Naive thymus-derived CD8-positive, alpha-beta T cell (primary cell): ENCODE measurements around the gene DUSP14. TPM values are rescaled to one million over a fixed set of nuclear protein-coding genes. Genes with fewer than 3 reads are reported as not detected.
"Not testable (repeated sequence)": the region's sequence is repeated elsewhere in the genome, so short reads cannot be mapped to it uniquely, and the experiment has no call there.

Experiments
- ATAC-seq, 2 donors: fragments of 150-1000 bp; cut with Tn5 transposase in 1 of 2; sonication (Bioruptor Pico), chemical (Tn5 transposase) in 1 of 2; 1 replicate in 1 of 2; 2 replicates in 1 of 2; pipeline ENCODE4 v1.10.0; 2021; ENCODE audit warnings: mild to moderate bottlenecking in 2 of 2, moderate library complexity in 2 of 2
- POLR2A ChIA-PET: fragments of 350-600 bp; sonication (Branson Sonifier 250); formaldehyde crosslinking; loops from one replicate; lab custom pipeline; 2021; ENCODE audit warnings: antibody characterized with exemption; lab: Charles Lee
- DNase-seq, 10 donors: peaks; one replicate each; pipeline versions ENCODE4 v3.0.0 to v3.0.0-alpha.2; 2020 to 2022
- H3K27ac Mint-ChIP-seq, 10 donors: one replicate each; pipeline ENCODE4 v1.8.0; 2020 to 2022; ENCODE audit warnings: mild to moderate bottlenecking in 10 of 10, mixed read lengths in 10 of 10, moderate library complexity in 4 of 10, inconsistent platforms in 1 of 10
- H3K27me3 Mint-ChIP-seq, 5 donors: one replicate each; pipeline ENCODE4 v1.8.0; 2021 to 2022; ENCODE audit warnings: mixed read lengths in 5 of 5
- H3K36me3 Mint-ChIP-seq, 3 donors: one replicate each; pipeline ENCODE4 v1.8.0; 2020 to 2022; ENCODE audit warnings: mixed read lengths in 3 of 3, mild to moderate bottlenecking in 2 of 3, inconsistent platforms in 1 of 3
- H3K4me1 Mint-ChIP-seq, 4 donors: one replicate each; pipeline ENCODE4 v1.8.0; 2021 to 2022; ENCODE audit warnings: mixed read lengths in 4 of 4
- H3K4me3 Mint-ChIP-seq, 10 donors: one replicate each; pipeline ENCODE4 v1.8.0; 2020 to 2022; ENCODE audit warnings: mild to moderate bottlenecking in 10 of 10, mixed read lengths in 10 of 10, moderate library complexity in 6 of 10, inconsistent platforms in 1 of 10
- H3K9me3 Mint-ChIP-seq, 9 donors: one replicate each; pipeline ENCODE4 v1.8.0; 2020 to 2022; ENCODE audit warnings: mixed read lengths in 9 of 9, mild to moderate bottlenecking in 3 of 9, inconsistent platforms in 1 of 9, moderate library complexity in 1 of 9
- polyA plus RNA-seq, 3 donors: library from polyadenylated mRNA; unstranded; fragments of 300-500 nt; fragmentation: Illumina TruSeq; gene quantifications; one replicate each; pipeline ENCODE4 v1.2.3, GENCODE V29; 2021
- total RNA-seq, 8 experiments: library from RNA in 2 of 8; stranded (reverse) in 2 of 8; gene quantifications; one replicate each; pipeline ENCODE4 v1.2.3 and lab custom pipeline; 2021 to 2026

Gene DUSP14
- total and polyA plus RNA-seq, 5 experiments from 2014 or later: 6.8 to 17.4 (median 13.8) TPM

DNA sequence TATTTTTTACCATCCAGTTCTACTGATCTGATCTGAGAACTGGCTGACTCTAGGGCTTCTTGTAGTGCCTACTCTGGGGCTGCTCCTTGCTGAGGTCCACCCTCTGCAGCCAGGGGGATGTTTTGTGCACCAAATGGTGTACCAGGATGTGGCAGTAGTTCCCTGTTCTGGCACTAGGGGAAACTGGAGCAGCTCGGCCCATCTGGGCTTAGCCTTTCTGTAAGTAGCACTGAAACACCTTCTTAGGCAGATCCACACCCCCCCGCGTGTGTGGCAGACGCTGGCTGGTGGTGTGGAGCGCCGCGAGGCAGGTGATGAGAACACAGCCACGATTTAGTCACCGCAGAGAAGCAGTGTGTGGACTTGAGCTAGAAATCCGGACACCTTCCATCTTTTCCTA, 17.0 kb downstream of the DUSP14 start:
- peaks cover 0 to 7% (median 0%) of the 10 kb centered on the region in 3 donors for H3K36me3 Mint-ChIP-seq
- H3K9me3 Mint-ChIP-seq: no peaks in the 10 kb centered on the region
- H3K27me3 Mint-ChIP-seq: no peaks in the 10 kb centered on the region
- DNase-seq (no peak), ATAC-seq (peak; percentile 60 to 70)
- POLR2A ChIA-PET: no interaction called here
- peak overlapping the region in 5 of 10 donors; percentile 16 to 74 (median 57) for H3K27ac Mint-ChIP-seq
- peaks cover 10 to 41% (median 15%) of the 10 kb centered on the region in 4 donors for H3K4me1 Mint-ChIP-seq
- H3K4me3 Mint-ChIP-seq: no peak overlapping the region

DNA sequence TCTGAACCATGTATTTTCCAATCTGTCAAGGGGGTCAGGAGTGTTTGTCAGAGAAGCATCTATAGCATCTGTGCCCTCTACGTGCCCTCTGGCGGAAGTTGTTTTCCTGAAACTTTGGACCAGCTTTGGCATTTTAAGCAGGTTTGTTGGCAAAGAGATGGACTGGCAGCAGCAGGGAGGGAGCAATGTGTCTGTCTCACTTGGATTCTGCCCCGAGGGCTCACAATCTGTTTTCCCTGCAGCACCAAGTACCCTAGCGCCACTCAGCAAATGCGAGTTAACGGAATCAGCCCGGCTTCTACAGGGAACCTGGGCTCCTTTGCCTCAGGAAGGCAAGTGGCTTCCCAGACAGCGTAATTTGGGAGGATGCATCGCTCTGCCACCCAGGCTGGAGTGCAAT, 17.4 kb downstream of the DUSP14 start:
- DNase-seq (no peak), ATAC-seq (no peak)
- Mint-ChIP-seq H3K4me1 (peaks cover 10 to 41% (median 15%) of the 10 kb centered on the region in 4 donors), H3K36me3 (peaks cover 0 to 10% (median 0%) of the 10 kb centered on the region in 3 donors), H3K4me3 (no peak overlapping the region), H3K27me3 (no peaks in the 10 kb centered on the region), H3K9me3 (no peaks in the 10 kb centered on the region), H3K27ac (peak overlapping the region in 4 of 10 donors; percentile 7 to 57 (median 36))
- POLR2A ChIA-PET: no interaction called here

DNA sequence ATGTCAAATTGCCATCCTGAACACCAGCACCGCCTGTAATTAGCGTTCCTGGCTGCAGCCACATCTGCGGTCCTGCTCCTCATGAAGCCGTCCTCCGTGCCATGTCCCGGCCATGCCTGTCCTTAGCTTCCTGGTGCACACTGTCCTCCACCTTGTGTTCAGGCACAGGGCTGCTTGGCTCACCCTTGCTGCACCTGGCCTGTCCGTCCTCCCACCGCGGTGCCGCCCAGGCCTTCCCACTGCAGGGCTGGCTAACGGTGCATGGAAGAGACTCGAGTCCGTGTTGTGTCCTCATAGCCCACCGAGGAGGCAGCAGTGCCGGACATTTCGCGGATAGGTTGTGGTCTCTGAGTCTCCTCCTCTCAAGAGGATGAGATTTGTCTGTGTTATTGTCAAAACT, 20.4 kb downstream of the DUSP14 start:
- no peaks in the 10 kb centered on the region for H3K9me3 Mint-ChIP-seq

DNA sequence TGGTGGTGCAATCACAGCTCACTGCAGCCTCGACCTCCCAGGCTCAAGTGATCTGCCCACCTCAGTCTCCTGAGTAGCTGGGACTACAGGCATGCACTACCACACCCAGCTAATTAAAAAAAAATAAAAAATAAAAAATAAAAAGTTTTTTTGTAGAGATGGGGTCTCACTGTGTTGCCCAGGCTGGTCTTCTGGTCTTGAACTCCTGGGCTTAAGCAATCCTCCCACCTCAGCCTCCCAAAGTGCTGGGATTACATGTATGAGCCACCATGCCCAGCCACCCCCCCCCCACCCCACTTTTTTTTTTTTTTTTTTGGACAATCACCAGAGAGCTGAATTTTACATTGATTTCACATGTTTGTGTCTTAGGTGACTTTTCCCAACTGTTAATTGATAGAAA, 22.0 kb downstream of the DUSP14 start:
- H3K36me3 Mint-ChIP-seq: peaks cover 0 to 49% (median 0%) of the 10 kb centered on the region in 3 donors
- H3K4me3 Mint-ChIP-seq, H3K27me3 Mint-ChIP-seq, H3K9me3 Mint-ChIP-seq, DNase-seq, ATAC-seq, H3K27ac Mint-ChIP-seq: not testable (repeated sequence)
- POLR2A ChIA-PET: interaction anchor here (0.6 kb wide), 1 partner anchor 30 kb away, joined by 3 read pairs; no protein-coding TSS in a partner anchor
- peaks cover 9 to 20% (median 13%) of the 10 kb centered on the region in 4 donors for H3K4me1 Mint-ChIP-seq

More for the DNA sequence above, 20.4 kb downstream of the DUSP14 start:
- peaks cover 10 to 29% (median 15%) of the 10 kb centered on the region in 4 donors for H3K4me1 Mint-ChIP-seq
- peaks cover 0 to 34% (median 0%) of the 10 kb centered on the region in 3 donors for H3K36me3 Mint-ChIP-seq
- POLR2A ChIA-PET: no interaction called here
- H3K27me3 Mint-ChIP-seq: no peaks in the 10 kb centered on the region
- H3K27ac Mint-ChIP-seq: peak overlapping the region in 5 of 10 donors; percentile 29 to 90 (median 81)
- no peak overlapping the region for H3K4me3 Mint-ChIP-seq
- DNase-seq: no peak
- ATAC-seq: no peak

- H3K36me3 Mint-ChIP-seq: peaks cover 0 to 58% (median under 1%) of the 10 kb centered on the region in 3 donors
- H3K27ac Mint-ChIP-seq: peak overlapping the region in 4 of 10 donors; percentile 2 to 79 (median 54)
- H3K27me3 Mint-ChIP-seq: no peaks in the 10 kb centered on the region
- no peaks in the 10 kb centered on the region for H3K9me3 Mint-ChIP-seq
- peaks cover 8 to 17% (median 13%) of the 10 kb centered on the region in 4 donors for H3K4me1 Mint-ChIP-seq
- no peak for ATAC-seq
- POLR2A ChIA-PET: no interaction called here
- no peak overlapping the region for H3K4me3 Mint-ChIP-seq
- DNase-seq: no peak
Measured at GRCh38 chr17:37512442-37513068, 22.9 kb downstream of the DUSP14 start.

DNA sequence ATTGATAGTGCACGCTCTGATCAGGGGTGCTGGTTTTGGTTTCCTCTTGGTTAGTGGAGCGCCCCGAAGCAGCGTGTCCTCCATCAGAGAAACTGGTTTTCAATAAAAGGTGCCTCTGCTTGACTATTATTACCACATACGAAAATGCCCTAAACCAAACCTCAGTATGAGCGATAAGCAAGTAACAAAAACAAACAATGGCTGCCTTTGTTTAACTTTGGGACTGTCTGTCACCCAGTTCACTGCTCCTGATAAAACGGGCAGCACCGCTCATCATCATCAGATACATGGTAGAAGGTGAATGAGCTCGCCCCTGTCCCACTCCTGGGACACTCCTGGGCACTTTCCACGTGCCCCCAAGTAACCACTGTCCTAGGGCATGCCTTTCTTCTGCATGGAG, 24.0 kb downstream of the DUSP14 start:
- Mint-ChIP-seq H3K27ac (peak overlapping the region in 2 of 10 donors; percentile 30 to 80), H3K9me3 (no peaks in the 10 kb centered on the region), H3K4me1 (peaks cover 8 to 17% (median 13%) of the 10 kb centered on the region in 4 donors), H3K27me3 (no peaks in the 10 kb centered on the region), H3K36me3 (peaks cover 0 to 69% (median 6%) of the 10 kb centered on the region in 3 donors), H3K4me3 (no peak overlapping the region)
- no peak for ATAC-seq
- no peak for DNase-seq
- POLR2A ChIA-PET: no interaction called here

GRCh38 chr17:37516127-37516571, 26.5 kb downstream of the DUSP14 start:
- H3K9me3 Mint-ChIP-seq: no peaks in the 10 kb centered on the region
- peaks cover 5 to 14% (median 6%) of the 10 kb centered on the region in 4 donors for H3K4me1 Mint-ChIP-seq
- no peak for DNase-seq
- H3K4me3 Mint-ChIP-seq: no peak overlapping the region
- ATAC-seq: no peak
- peak overlapping the region in 2 of 10 donors; percentile 41 to 43 for H3K27ac Mint-ChIP-seq
- no peaks in the 10 kb centered on the region for H3K27me3 Mint-ChIP-seq
- POLR2A ChIA-PET: interaction anchor here (1.4 kb wide), 1 partner anchor 27 kb away, joined by 3 read pairs; the partner anchor contains the start of gene DUSP14
- peaks cover 0 to 89% (median 11%) of the 10 kb centered on the region in 3 donors for H3K36me3 Mint-ChIP-seq

GRCh38 chr17:37517881-37518280, 28.2 kb downstream of the DUSP14 start:
- Mint-ChIP-seq H3K4me1 (peaks cover 8 to 14% (median 10%) of the 10 kb centered on the region in 4 donors), H3K27me3 (no peaks in the 10 kb centered on the region), H3K27ac (peak overlapping the region in 4 of 10 donors; percentile 31 to 73 (median 36)), H3K36me3 (peaks cover 0 to 89% (median 11%) of the 10 kb centered on the region in 3 donors), H3K9me3 (no peaks in the 10 kb centered on the region), H3K4me3 (no peak overlapping the region)
- DNase-seq (no peak), ATAC-seq (no peak)
- POLR2A ChIA-PET: interaction anchor here (0.7 kb wide), 1 partner anchor 28 kb away, joined by 3 read pairs; no protein-coding TSS in a partner anchor

DNA sequence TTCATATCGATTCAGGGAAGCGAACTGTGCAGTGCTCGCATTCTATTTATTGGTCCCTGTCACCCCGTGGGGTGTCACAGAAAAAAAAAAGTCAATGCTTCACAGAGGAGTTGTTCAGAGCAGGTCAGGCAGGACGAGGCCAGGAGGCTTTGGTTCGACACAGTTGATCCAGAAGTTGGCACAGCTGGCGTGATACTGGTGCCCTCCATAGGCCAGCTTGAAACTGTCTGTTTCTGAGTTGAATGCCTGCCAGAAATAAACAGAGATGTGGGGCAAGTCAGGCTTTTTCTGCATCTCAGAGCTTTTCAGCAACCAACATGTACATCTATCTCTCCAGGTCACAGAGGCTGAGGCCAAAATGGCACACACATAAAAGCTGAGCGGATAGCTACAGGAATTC, 29.1 kb downstream of the DUSP14 start:
- Mint-ChIP-seq H3K4me1 (peaks cover 14 to 20% (median 16%) of the 10 kb centered on the region in 4 donors), H3K27me3 (no peaks in the 10 kb centered on the region), H3K36me3 (peaks cover 0 to 89% (median 11%) of the 10 kb centered on the region in 3 donors), H3K9me3 (no peaks in the 10 kb centered on the region), H3K4me3 (peak overlapping the region in 1 of 10 donors; percentile 4), H3K27ac (peak overlapping the region in 5 of 10 donors; percentile 12 to 45 (median 36))
- DNase-seq: no peak
- ATAC-seq: no peak
- POLR2A ChIA-PET: interaction anchor here (0.6 to 0.7 kb wide), 2 partner anchors 14 to 27 kb away, joined by 3 read pairs; no protein-coding TSS in a partner anchor

DNA sequence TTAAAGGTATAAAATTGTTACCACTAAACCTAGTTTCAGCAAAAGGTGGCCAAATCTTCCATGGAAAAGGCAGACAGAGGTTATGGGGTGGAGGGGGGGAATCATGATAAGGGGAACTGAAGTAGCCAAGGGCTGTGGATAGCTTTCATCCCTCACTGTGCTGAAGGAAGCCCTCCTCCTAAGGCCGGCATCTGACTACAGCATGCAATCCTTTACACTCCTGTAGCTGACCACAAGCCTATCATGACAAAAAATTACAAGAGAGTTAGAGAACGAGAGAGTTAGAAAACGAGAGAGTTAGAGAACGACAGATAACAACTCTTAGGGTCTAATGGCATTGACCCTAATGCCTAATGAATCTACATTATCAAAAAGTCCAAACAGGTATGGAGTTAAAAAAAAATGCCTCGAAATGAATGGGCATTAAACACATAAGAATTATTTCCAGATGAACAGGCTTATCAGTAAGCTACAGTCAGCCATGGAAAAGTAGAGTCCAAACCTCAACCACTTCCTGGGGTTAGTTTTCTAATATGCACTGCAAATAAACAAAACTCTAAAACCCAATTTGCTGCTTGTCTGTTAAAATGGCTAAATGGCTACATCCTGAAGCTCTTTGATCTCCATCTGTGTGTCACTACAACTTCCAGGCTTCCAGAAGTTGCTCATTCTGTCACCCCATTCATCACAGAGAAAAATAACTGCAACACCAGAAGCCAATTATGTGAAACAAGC, 29.7 kb downstream of the DUSP14 start:
- Mint-ChIP-seq H3K4me1 (peaks cover 15 to 25% (median 22%) of the 10 kb centered on the region in 4 donors), H3K27ac (peak overlapping the region in 9 of 10 donors; percentile 12 to 89 (median 47)), H3K36me3 (peaks cover 0 to 91% (median 11%) of the 10 kb centered on the region in 3 donors), H3K9me3 (no peaks in the 10 kb centered on the region), H3K4me3 (no peak overlapping the region), H3K27me3 (no peaks in the 10 kb centered on the region)
- DNase-seq (no peak), ATAC-seq (no peak)
- POLR2A ChIA-PET: interaction anchor here (0.6 kb wide), 1 partner anchor 14 kb away, joined by 3 read pairs; no protein-coding TSS in a partner anchor

DNA sequence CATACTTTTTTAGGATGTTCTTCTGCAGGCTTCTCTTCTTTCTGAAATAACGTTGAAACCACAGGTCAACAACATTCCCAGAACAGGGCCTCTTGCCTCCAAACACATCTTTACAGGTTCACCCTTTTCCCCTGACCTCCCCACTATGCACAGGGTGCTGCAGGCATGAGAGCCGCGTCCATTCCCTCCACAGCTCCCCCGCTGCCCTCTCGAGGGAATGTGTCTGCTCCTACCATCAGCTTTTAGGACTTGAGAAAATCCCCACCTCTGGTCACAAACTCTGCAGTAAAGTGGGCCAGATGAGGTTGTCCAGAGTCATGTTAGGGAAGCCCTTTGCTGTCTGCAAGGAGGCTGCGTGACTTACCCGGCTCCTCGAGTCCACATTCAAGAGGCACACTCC, 30.5 kb downstream of the DUSP14 start:
- peak overlapping the region in 4 of 10 donors; percentile 7 to 44 (median 32) for H3K27ac Mint-ChIP-seq
- peaks cover 19 to 29% (median 25%) of the 10 kb centered on the region in 4 donors for H3K4me1 Mint-ChIP-seq
- POLR2A ChIA-PET: no interaction called here
- ATAC-seq (no peak), DNase-seq (no peak)
- peaks cover 0 to 90% (median 11%) of the 10 kb centered on the region in 3 donors for H3K36me3 Mint-ChIP-seq
- H3K4me3 Mint-ChIP-seq: no peak overlapping the region
- no peaks in the 10 kb centered on the region for H3K27me3 Mint-ChIP-seq
- H3K9me3 Mint-ChIP-seq: no peaks in the 10 kb centered on the region

DNA sequence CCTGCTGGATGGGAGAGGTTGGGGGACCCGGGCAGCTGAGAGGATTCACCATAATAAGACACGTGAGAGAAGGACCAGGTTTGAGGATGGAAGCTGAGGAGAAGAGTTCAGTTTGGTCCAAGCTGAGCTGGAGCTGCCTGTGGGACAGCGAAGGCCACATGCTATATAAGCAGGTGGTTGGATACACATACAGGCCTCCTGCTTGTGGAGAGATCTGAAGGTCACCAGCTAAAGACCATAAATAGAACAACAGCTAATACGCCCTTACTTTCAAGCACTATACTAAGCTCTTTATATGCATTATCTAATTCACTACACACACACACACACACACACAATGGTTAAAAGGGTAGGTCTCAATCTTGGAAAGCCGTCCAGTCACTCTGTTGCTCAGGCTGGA, 32.1 kb downstream of the DUSP14 start:
- Mint-ChIP-seq H3K36me3 (peaks cover 0 to 89% (median 11%) of the 10 kb centered on the region in 3 donors), H3K27me3 (no peaks in the 10 kb centered on the region), H3K9me3 (no peaks in the 10 kb centered on the region), H3K4me1 (peaks cover 19 to 29% (median 26%) of the 10 kb centered on the region in 4 donors), H3K4me3 (peak overlapping the region in 2 of 10 donors; percentile 12 to 59), H3K27ac (peak overlapping the region in 8 of 10 donors; percentile 24 to 91 (median 70))
- ATAC-seq (no peak), DNase-seq (no peak)
- POLR2A ChIA-PET: interaction anchor here (0.9 to 1.3 kb wide), 2 partner anchors 86 to 87 kb away, joined by 3 to 4 read pairs; partner anchors contain the start of gene SYNRG
